Bone marrow (tissue), 2 donors: ENCODE data around the gene PPP3CA.
"Not testable (repeated sequence)": the region's sequence is repeated elsewhere in the genome, so short reads cannot be mapped to it uniquely, and the experiment has no call there.

ENCODE experiments used
- DNase-seq, 2 donors: peaks; one replicate each; lab custom pipeline; 2025; lab: John Stamatoyannopoulos, UW

Gene PPP3CA

GRCh38 chr4:101008503-101008902, 338.8 kb downstream of the PPP3CA start:
- no peak for DNase-seq

GRCh38 chr4:101005659-101006058, 341.7 kb downstream of the PPP3CA start:
- DNase-seq: no peak

GRCh38 chr4:101000496-101000895, 346.8 kb downstream of the PPP3CA start:
- no peak for DNase-seq

- DNase-seq: no peak
Measured at GRCh38 chr4:100995671-100996070, 351.7 kb downstream of the PPP3CA start.

- not testable (repeated sequence) for DNase-seq
Measured at GRCh38 chr4:100995002-100995401, 352.3 kb downstream of the PPP3CA start.

- DNase-seq: not testable (repeated sequence)
Measured at GRCh38 chr4:100991332-100992069, 355.8 kb downstream of the PPP3CA start.

GRCh38 chr4:100989401-100989800, 357.9 kb downstream of the PPP3CA start:
- no peak for DNase-seq

GRCh38 chr4:100988876-100989275, 358.4 kb downstream of the PPP3CA start:
- no peak for DNase-seq

GRCh38 chr4:100986360-100986868, 360.9 kb downstream of the PPP3CA start:
- no peak for DNase-seq

- no peak for DNase-seq
Measured at GRCh38 chr4:100985576-100985975, 361.8 kb downstream of the PPP3CA start.

GRCh38 chr4:100984901-100985300, 362.4 kb downstream of the PPP3CA start:
- no peak for DNase-seq

GRCh38 chr4:100983426-100983825, 363.9 kb downstream of the PPP3CA start:
- DNase-seq: no peak

- DNase-seq: no peak
Measured at GRCh38 chr4:100982345-100982744, 365.0 kb downstream of the PPP3CA start.

- no peak for DNase-seq
Measured at GRCh38 chr4:100981447-100982204, 365.7 kb downstream of the PPP3CA start.

GRCh38 chr4:100979736-100980135, 367.6 kb downstream of the PPP3CA start:
- no peak for DNase-seq

GRCh38 chr4:100977746-100978397, 369.5 kb downstream of the PPP3CA start:
- no peak for DNase-seq

- DNase-seq: no peak
Measured at GRCh38 chr4:100977274-100977673, 370.1 kb downstream of the PPP3CA start.
